HUES6 (cell line): ENCODE measurements around the gene PPP1R9A.

ENCODE experiments used
- H3K27ac ChIP-seq: 2 replicates; pipeline ENCODE4 v1.7.0; 2013; ENCODE audit warnings: low read depth, mild to moderate bottlenecking, low read length, inconsistent platforms
- H3K27me3 ChIP-seq: 2 replicates; pipeline ENCODE4 v1.6.1; 2013; ENCODE audit warnings: low read length; ENCODE audit not compliant: control insufficient read depth, insufficient read depth
- H3K36me3 ChIP-seq: 2 replicates; pipeline ENCODE4 v1.6.1; 2013; ENCODE audit warnings: low read length; ENCODE audit not compliant: control insufficient read depth, insufficient read depth
- H3K4me1 ChIP-seq: 2 replicates; pipeline ENCODE4 v1.6.1; 2013; ENCODE audit warnings: low read length; ENCODE audit not compliant: control insufficient read depth, insufficient read depth
- H3K4me3 ChIP-seq: 2 replicates; pipeline ENCODE4 v1.5.1; 2013; ENCODE audit warnings: low read depth, low read length
- H3K9ac ChIP-seq: one replicate; pipeline ENCODE4 v1.6.1; 2013; ENCODE audit warnings: mild to moderate bottlenecking, low read length
- H3K9me3 ChIP-seq: 2 replicates; pipeline ENCODE4 v1.6.1; 2013; ENCODE audit warnings: low read depth, low read length; ENCODE audit not compliant: control insufficient read depth, insufficient read depth

The PPP1R9A gene

DNA sequence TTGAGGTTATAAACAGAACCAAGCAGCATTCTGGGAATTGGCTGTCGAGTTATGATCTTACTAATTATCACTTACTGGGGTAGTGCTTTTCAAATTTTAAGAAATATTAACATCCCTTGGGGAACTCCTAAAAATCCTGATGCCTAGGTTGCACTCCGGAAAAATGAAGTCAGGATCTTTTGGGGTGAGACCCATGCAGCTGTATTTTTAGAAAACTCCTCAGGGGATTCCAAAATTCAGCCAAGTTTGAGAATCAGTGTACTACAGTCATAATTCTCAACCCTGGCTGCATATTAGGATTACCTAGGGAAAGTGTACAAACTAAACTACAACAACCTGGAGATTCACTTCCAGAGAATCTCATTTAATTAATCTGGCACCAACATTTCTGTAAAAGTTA, 17.2 kb upstream of the PPP1R9A start:
- Histone ChIP-seq H3K4me1 (no peaks in the 10 kb centered on the region), H3K27ac (no peak overlapping the region), H3K27me3 (no peaks in the 10 kb centered on the region), H3K9me3 (no peaks in the 10 kb centered on the region), H3K36me3 (no peaks in the 10 kb centered on the region), H3K4me3 (no peak overlapping the region), H3K9ac (no peak overlapping the region)

DNA sequence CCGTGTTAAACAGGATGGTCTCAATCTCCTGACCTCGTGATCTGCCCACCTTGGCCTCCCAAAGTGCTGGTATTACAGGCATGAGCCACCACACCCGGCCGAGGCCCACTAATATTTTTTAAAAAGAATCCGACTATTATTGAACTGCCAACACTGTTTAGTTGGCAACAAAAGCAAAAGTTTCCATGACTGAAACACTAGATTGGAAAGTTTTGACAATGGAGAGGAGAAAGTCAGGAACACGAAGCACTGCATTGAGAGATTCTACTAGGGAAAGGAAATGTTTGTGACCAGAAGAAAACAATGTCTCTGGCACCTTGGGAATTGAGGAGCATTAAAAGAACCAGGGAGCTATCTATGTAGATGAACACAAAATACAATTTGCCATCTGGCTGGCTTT, 13.7 kb upstream of the PPP1R9A start:
- no peaks in the 10 kb centered on the region for H3K9me3 ChIP-seq
- H3K4me3 ChIP-seq, result no peak overlapping the region
- no peaks in the 10 kb centered on the region for H3K27me3 ChIP-seq
- no peaks in the 10 kb centered on the region for H3K4me1 ChIP-seq
- H3K27ac ChIP-seq, result no peak overlapping the region
- H3K9ac ChIP-seq, result no peak overlapping the region
- H3K36me3 ChIP-seq, result no peaks in the 10 kb centered on the region

DNA sequence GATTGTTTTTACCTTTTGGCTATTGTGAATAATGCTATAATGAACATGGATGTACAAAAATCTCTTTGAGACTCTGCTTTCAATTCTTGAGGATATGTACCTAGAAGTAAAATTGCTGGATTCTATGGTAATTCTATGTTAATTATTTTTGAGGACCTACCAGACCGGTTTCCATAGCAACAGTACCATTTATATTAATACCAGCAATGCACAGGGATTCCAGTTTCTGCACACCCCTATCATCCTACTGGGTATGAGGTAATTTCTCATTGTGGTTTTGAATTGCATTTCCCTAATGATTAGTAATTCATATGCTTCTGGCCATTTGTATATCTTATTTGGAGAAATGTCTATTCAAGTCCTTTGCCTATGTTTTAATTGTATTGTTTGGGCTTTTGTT, 9.9 kb upstream of the PPP1R9A start:
- no peak overlapping the region for H3K4me3 ChIP-seq
- no peak overlapping the region for H3K27ac ChIP-seq
- H3K4me1 ChIP-seq, result no peaks in the 10 kb centered on the region
- no peak overlapping the region for H3K9ac ChIP-seq
- no peaks in the 10 kb centered on the region for H3K36me3 ChIP-seq
- no peaks in the 10 kb centered on the region for H3K27me3 ChIP-seq
- H3K9me3 ChIP-seq, result no peaks in the 10 kb centered on the region

DNA sequence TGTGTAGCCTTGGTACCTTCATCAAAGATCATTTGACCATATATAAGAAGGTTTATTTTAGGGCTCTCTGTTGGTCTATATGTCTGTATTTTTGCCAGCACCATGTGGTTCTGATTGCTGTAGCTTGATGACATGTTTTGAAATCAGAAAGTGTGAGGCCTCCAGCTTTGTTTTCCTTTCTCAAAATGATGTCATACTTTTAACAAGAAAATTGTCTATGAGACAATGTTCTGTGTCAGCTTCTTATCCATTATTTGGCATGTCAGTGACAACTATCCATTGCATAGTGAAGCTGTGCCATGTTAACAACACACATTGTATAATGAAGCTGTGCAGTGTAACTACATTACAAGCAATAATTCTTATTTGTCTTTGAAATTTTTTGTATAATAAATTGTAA, 9.1 kb upstream of the PPP1R9A start:
- no peaks in the 10 kb centered on the region for H3K4me1 ChIP-seq
- no peak overlapping the region for H3K4me3 ChIP-seq
- no peaks in the 10 kb centered on the region for H3K36me3 ChIP-seq
- no peak overlapping the region for H3K27ac ChIP-seq
- no peak overlapping the region for H3K9ac ChIP-seq
- H3K9me3 ChIP-seq, result no peaks in the 10 kb centered on the region
- H3K27me3 ChIP-seq, result no peaks in the 10 kb centered on the region

DNA sequence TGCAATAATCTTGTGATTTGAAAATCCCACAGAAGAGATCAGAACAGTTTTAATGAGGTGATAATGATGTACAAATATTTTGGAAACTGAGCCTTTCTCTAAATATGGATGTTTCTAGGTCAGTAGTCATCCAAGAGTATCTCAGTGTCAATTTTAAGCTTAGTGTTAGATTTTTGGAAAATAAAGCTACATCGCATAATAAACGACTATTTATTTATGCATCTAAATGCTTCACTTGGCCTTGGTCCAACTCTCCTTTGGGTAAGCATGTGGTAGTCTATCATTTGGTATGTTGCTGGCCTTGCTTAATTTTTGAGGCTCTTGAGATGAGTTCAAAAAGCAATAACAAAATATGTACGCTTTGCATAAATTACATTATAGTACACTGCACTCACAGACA, 5.4 kb upstream of the PPP1R9A start:
- Histone ChIP-seq H3K4me1 (peaks cover 6% of the 10 kb centered on the region; the same call in 1 of the 2 replicates), H3K4me3 (no peak overlapping the region), H3K9me3 (no peaks in the 10 kb centered on the region), H3K27ac (no peak overlapping the region), H3K36me3 (no peaks in the 10 kb centered on the region), H3K27me3 (no peaks in the 10 kb centered on the region), H3K9ac (no peak overlapping the region)

DNA sequence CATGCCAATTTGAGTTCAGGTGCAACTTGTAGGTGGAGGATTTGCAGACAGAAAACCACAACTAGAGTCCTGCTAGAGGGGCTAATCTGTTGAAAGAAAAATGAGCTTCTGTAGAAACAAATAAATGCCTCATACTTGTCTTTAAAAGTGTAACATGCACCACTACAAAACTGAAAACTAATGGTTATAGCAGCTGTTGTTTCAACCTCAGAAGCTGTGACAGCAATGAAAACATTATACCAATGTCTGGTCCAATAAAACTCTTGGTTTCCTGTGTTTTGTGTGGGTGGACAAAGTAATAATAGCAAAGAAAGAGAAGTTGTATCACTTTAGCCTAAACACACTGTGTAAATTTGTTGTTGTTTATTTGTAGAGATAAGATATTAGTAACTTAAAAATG, 3.4 kb upstream of the PPP1R9A start:
- Histone ChIP-seq H3K36me3 (no peaks in the 10 kb centered on the region), H3K9ac (no peak overlapping the region), H3K27me3 (no peaks in the 10 kb centered on the region), H3K4me3 (no peak overlapping the region), H3K27ac (no peak overlapping the region), H3K9me3 (no peaks in the 10 kb centered on the region), H3K4me1 (peaks cover 11% of the 10 kb centered on the region)

DNA sequence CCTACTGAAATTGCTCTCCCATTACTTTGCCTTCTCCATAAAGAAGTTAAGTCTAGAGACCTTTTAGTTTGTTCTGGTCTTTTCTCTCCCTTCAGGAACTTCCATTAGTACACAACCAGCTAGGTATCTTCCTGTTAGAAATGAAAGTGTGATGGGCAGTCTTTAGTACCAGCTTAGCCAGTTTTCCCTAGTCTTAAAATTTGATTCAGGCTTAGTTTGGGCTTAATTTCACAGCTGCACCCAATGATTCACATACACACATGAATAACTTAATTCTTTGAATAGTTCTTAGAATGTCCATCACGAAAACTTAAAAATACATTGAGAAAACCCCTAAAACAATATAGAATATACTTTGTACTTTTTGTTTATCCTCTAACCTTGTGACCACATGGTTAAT, 2.4 kb upstream of the PPP1R9A start:
- H3K9ac ChIP-seq, result no peak overlapping the region
- H3K36me3 ChIP-seq, result no peaks in the 10 kb centered on the region
- H3K4me1 ChIP-seq, result peaks cover 21% of the 10 kb centered on the region
- H3K4me3 ChIP-seq, result no peak overlapping the region
- no peaks in the 10 kb centered on the region for H3K9me3 ChIP-seq
- no peak overlapping the region for H3K27ac ChIP-seq
- no peaks in the 10 kb centered on the region for H3K27me3 ChIP-seq

DNA sequence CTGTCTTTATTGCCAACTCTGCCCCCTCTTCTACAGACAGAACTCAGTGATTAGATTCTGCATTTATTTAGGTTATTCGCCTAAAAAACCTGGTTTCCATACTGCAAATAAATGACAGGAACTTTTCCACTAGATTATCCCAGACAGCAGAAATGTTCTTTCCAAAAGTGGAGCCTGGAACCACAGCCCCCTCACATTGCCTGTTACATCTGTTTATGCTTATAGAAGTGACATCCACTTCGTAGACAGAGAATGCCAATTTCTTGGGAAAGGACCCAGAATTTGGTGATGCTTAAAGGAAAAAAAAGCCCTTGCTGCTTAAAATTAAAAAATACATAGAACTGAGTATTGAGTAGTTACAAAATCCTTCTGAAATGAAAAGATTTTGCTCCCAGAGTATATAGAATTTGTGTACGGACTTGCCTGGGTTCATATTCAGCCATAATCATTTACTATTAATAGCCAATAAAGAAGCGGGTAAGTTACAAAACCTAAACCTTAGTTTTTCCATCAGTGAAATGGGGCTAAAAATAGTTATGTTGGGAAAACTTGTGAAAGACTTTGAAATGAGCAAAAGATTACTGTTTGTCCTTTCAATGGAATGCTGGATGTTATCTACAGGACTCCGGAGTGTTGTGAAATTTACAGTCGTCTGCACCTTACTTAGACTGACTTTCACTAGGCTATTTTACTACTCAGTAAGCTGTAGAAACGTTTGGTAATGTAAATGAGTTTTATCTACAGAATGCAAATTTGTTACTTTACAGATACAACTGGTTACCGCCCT, 1.1 kb upstream of the PPP1R9A start:
- Histone ChIP-seq H3K9me3 (no peaks in the 10 kb centered on the region), H3K27me3 (no peaks in the 10 kb centered on the region), H3K36me3 (no peaks in the 10 kb centered on the region), H3K4me1 (peaks cover 25% of the 10 kb centered on the region), H3K9ac (no peak overlapping the region), H3K4me3 (no peak overlapping the region), H3K27ac (no peak overlapping the region)

DNA sequence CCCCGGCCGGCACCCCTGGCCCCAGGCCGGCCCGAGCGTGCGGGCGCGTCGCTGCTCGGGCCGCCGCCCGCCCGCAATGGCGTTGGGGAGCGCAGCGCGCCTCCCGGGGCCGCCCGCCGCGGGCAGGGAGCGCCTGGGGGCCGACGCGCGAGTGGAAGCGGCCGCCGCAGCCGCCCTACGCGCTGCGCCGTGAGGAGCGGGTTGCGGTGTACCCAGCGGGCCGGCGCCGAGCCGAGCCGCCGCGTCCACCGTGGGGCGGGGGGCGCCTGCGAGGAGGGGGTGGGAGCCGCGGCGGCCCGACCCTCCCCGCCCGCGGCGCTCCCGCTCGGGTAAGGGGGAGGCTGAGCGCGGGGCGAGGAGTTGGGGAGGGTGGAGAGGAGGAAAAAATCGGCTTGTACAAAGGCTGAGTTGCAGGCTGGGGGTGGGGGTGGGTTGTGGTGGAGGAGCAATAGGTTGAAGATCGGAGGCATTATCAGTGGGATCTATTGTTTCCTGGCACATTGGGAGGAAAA, 473 bp downstream of the PPP1R9A start:
- peak overlapping the region; percentile 67 for H3K9ac ChIP-seq
- no peaks in the 10 kb centered on the region for H3K36me3 ChIP-seq
- H3K27me3 ChIP-seq, result no peaks in the 10 kb centered on the region
- peaks cover 36% of the 10 kb centered on the region for H3K4me1 ChIP-seq
- no peaks in the 10 kb centered on the region for H3K9me3 ChIP-seq
- H3K27ac ChIP-seq, result peak overlapping the region; percentile 82
- H3K4me3 ChIP-seq, result peak overlapping the region; percentile 61

DNA sequence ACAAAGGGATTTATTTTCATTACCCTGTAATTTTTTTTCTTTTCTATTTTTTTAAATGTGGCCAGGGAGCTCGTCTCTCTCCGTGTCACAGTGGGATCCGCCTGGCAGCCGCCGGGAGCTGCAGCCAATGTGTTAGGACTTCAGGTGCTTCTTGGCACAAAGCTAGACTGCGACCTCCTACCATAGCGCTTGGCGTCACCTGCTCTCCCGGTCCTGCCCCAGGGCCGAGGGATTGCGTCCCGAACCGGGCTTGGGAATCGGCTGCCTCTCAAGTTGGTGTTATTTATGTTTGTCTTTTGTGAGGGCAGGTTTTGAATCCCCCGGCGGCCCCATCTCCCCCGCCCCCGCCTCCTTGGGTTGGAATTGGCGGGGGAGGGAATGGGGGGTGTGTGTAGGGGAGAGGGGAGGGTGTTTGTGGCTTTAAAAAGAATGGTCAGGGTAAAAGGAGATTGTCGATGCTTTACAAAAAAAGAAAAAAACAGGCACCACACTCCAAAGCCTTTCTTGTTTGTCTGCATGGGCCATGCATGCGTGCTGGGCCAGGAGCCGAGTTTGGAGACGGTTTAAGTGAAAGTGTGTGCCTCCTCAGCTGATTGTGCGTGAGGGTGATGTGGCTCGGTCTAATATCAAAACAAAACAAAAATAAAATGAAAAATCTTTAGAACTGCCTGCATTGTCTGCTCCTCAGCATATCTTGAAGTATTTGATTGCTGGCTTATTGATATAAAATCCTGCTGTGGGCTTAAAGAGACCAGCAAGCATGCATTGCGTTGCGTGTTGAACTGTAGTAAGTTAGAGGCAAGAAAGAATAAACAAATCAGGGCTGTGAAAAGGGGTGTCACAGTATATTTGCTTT, 1.2 kb downstream of the PPP1R9A start:
- peaks cover 43% of the 10 kb centered on the region for H3K4me1 ChIP-seq
- H3K27ac ChIP-seq, result peak overlapping the region; percentile 12; the same call in 1 of the 2 replicates
- H3K9me3 ChIP-seq, result no peaks in the 10 kb centered on the region
- peak overlapping the region; percentile 61 for H3K4me3 ChIP-seq
- no peaks in the 10 kb centered on the region for H3K27me3 ChIP-seq
- H3K36me3 ChIP-seq, result no peaks in the 10 kb centered on the region
- peak overlapping the region; percentile 40 for H3K9ac ChIP-seq

DNA sequence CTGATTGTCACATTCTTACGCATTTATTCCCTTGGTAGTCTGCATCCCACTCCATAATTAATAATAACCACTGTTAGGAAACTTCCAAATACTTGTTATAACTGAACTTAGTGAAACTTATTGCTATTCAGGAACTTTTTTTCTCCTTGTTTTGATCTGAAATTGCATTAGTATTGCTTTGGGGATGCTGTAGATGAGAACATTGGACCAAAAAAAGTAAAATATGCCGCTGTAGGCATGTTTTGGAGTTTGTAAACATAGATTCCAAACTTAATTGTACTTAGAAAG, 1.7 kb downstream of the PPP1R9A start:
- Histone ChIP-seq H3K4me3 (peak overlapping the region; percentile 61), H3K27ac (no peak overlapping the region), H3K9ac (peak overlapping the region; percentile 40), H3K27me3 (no peaks in the 10 kb centered on the region), H3K36me3 (no peaks in the 10 kb centered on the region), H3K9me3 (no peaks in the 10 kb centered on the region), H3K4me1 (peaks cover 45% of the 10 kb centered on the region)
